HepG2 (cell line): ENCODE data around the gene AGRN. TPM values are rescaled to one million over a fixed set of nuclear protein-coding genes. Genes with fewer than 3 reads are reported as not detected.

Experiments used
- CBX1 ChIP-seq: IDR thresholded peaks from one replicate; pipeline ENCODE4 v1.6.1; 2016; ENCODE audit warnings: antibody characterized with exemption, low read depth
- CERS6 ChIP-seq: sonication (generic); formaldehyde crosslinking; IDR thresholded peaks from 2 replicates; pipeline ENCODE4 v1.5.0; 2020; ENCODE audit warnings: missing genetic modification reagents
- DZIP1 ChIP-seq: sonication (generic); formaldehyde crosslinking; IDR thresholded peaks from 2 replicates; pipeline ENCODE4 v1.5.0; 2020; ENCODE audit warnings: mild to moderate bottlenecking, missing genetic modification reagents
- ETS1 ChIP-seq: sonication (generic); formaldehyde crosslinking; IDR thresholded peaks from 2 replicates; pipeline ENCODE4 v1.4.0; 2020; ENCODE audit warnings: missing genetic modification reagents
- FOXA1 ChIP-seq, 2 experiments: fragments of 450-650 bp in 1 of 2; sonication (generic) in 1 of 2; formaldehyde crosslinking in 1 of 2; IDR thresholded peaks; 2 replicates each; pipeline versions ENCODE4 v1.4.0 to v1.6.1; 2016 to 2020; ENCODE audit warnings: missing genetic modification reagents in 1 of 2
- GTF2F1 ChIP-seq: fragments of 150-350 bp; IDR thresholded peaks from 2 replicates; pipeline ENCODE4 v1.6.1; 2014; ENCODE audit warnings: low read length
- KDM3A ChIP-seq: IDR thresholded peaks from 2 replicates; pipeline ENCODE4 v1.6.1; 2018; ENCODE audit warnings: low read depth, missing compliant biosample characterization
- MAZ ChIP-seq, 2 experiments: sonication (generic) in 1 of 2; formaldehyde crosslinking in 1 of 2; IDR thresholded peaks; 2 replicates each; pipeline versions ENCODE4 v1.5.0 to v1.6.1; 2012 to 2020; ENCODE audit warnings: low read depth in 2 of 2, mild to moderate bottlenecking in 2 of 2, borderline replicate concordance in 1 of 2, improper control_type of control experiment in 1 of 2, low read length in 1 of 2, missing genetic modification reagents in 1 of 2, moderate library complexity in 1 of 2
- MBNL3 ChIP-seq: fragments of 250-450 bp; sonication (Bioruptor Pico); conservative IDR thresholded peaks from 2 replicates; pipeline ENCODE4 v1.8.0; 2022; ENCODE audit warnings: mild to moderate bottlenecking, inconsistent platforms
- MED13 ChIP-seq: sonication (generic); formaldehyde crosslinking; IDR thresholded peaks from 2 replicates; pipeline ENCODE4 v1.5.0; 2020; ENCODE audit warnings: missing genetic modification reagents
- NFYC ChIP-seq: IDR thresholded peaks from 2 replicates; pipeline ENCODE4 v1.6.1; 2016; ENCODE audit warnings: missing genetic modification reagents, missing compliant biosample characterization
- NR2F6 ChIP-seq, 2 experiments: IDR thresholded peaks; 2 replicates each; pipeline ENCODE4 v1.6.1; 2016; ENCODE audit warnings: antibody characterized with exemption in 1 of 2, mild to moderate bottlenecking in 1 of 2
- NR3C1 ChIP-seq: sonication (generic); formaldehyde crosslinking; IDR thresholded peaks from 2 replicates; pipeline ENCODE4 v1.4.0; 2020; ENCODE audit warnings: missing genetic modification reagents
- PREB ChIP-seq: sonication (generic); formaldehyde crosslinking; IDR thresholded peaks from 2 replicates; pipeline ENCODE4 v1.4.0; 2020; ENCODE audit warnings: missing genetic modification reagents
- TCF7L2 ChIP-seq: IDR thresholded peaks from 2 replicates; pipeline ENCODE4 v1.6.1; 2011; ENCODE audit warnings: mild to moderate bottlenecking, low read depth, low read length, moderate library complexity
- TEAD2 ChIP-seq: sonication (generic); formaldehyde crosslinking; IDR thresholded peaks from 2 replicates; pipeline ENCODE4 v1.9.0; 2021; ENCODE audit warnings: missing genetic modification reagents
- ZNF205 ChIP-seq: IDR thresholded peaks from 2 replicates; pipeline ENCODE4 v1.6.1; 2018; ENCODE audit warnings: missing biosample characterization, missing genetic modification reagents
- ZNF263 ChIP-seq: sonication (generic); formaldehyde crosslinking; IDR thresholded peaks from 2 replicates; pipeline ENCODE4 v1.4.0; 2020; ENCODE audit warnings: missing genetic modification reagents
- ZNF292 ChIP-seq: sonication (generic); formaldehyde crosslinking; IDR thresholded peaks from 2 replicates; pipeline ENCODE4 v1.8.1; 2022; ENCODE audit warnings: mild to moderate bottlenecking, low read depth, missing genetic modification reagents, borderline replicate concordance
- ZNF496 ChIP-seq: sonication (generic); formaldehyde crosslinking; IDR thresholded peaks from 2 replicates; pipeline ENCODE4 v1.8.1; 2023; ENCODE audit warnings: mild to moderate bottlenecking, moderate library complexity, missing genetic modification reagents; ENCODE audit not compliant: insufficient replicate concordance
- ZNF776 ChIP-seq: sonication (generic); formaldehyde crosslinking; IDR thresholded peaks from 2 replicates; pipeline ENCODE4 v1.4.0; 2020; ENCODE audit warnings: mild to moderate bottlenecking, missing genetic modification reagents
- polyA plus RNA-seq, 8 experiments: library from polyadenylated mRNA; depleted of rRNA in 3 of 8; stranded (reverse) in 7 of 8; unstranded in 1 of 8; fragments of >200 nt; fragmentation: Illumina TruSeq in 4 of 8; extraction: Trizol in 4 of 8; gene quantifications; 2 replicates each; pipeline versions ENCODE4 v1.2.1 to v1.2.3, GENCODE V29; 2011 to 2016; ENCODE audit warnings: low read depth in 4 of 8, missing spikeins in 1 of 8, mixed read lengths in 1 of 8; ENCODE audit not compliant: insufficient read depth in 1 of 8
- total RNA-seq, 5 experiments: library from RNA; depleted of rRNA; stranded (reverse); fragments of >200 nt; fragmentation: Illumina TruSeq; extraction: Trizol; gene quantifications; 2 replicates each; pipeline ENCODE4 v1.2.3, GENCODE V29; 2016; ENCODE audit warnings: low read depth in 1 of 5
- TF ChIP-seq, protein P1 (sequence below): IDR thresholded peaks from 2 replicates; pipeline ENCODE4 v1.6.1; 2012; ENCODE audit warnings: low read depth, low read length, improper control_type of control experiment

AGRN gene
- total and polyA plus RNA-seq, 2 of the 13 experiments (the other 11 are each of a cell fraction or from before 2014, with no cell fraction given), result 29.8 to 65.2 TPM

DNA sequence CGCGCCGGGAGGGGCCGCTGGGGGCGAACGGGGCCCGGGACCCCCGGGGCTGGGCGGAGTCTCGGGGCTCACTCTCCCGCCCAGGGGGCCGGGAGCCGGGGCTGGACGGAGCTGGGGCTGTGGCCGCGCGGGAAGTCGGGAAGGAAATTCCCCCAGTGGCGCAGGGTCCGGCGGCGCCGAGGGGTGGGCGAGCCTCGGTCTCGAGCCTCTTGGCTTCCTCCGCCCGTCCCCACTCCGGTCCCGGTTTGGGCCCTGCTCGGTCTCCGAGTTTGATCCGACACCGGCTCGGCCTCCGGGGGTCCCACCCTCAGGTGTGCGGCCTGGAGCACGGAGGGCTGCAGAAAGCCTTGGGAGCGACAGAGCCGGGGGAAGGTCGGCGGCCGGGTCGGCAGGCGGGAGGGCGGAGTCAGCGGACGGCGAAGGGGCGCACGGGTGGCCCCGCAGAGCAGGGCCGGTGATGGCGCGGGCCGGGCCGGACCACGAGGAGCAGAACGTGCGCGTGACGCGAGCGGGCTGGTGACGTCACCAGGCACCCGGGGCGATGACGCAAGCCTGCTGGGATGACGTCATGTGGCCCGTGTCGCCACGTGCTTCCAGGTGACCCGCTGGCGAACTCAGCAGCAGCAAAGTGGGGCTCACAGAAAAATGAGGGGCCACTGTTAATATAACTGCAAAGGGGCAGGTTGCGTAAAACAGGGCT is 19.4 kb upstream of the AGRN start (continued):
- TF ChIP-seq MBNL3 (CRISPR knock-in tag), result no peak
- TF ChIP-seq ETS1, result no peak
- peak; percentile 85; the same call in 1 of the 2 replicates for TF ChIP-seq MAZ (IDR thresholded peaks at IDR 0.05; ENCODE audit: borderline replicate concordance, low read depth, low read length)
- TF ChIP-seq MAZ (CRISPR knock-in tag; IDR thresholded peaks at IDR 0.05; ENCODE audit: low read depth), result peak; percentile 72
- TF ChIP-seq CERS6 (CRISPR knock-in tag), result peak; percentile 51; the same call in 1 of the 2 replicates
- no peak; the same call in 1 of the 2 replicates for TF ChIP-seq ZNF205 (CRISPR knock-in tag)
- no peak for TF ChIP-seq NR3C1 (CRISPR knock-in tag)
- peak; percentile 44; the same call in 1 of the 2 replicates for TF ChIP-seq NFYC
- peak; percentile 74 for TF ChIP-seq MED13 (CRISPR knock-in tag)
- TF ChIP-seq GTF2F1, result no peak
- TF ChIP-seq PREB (CRISPR knock-in tag), result peak; percentile 52; the same call in 1 of the 2 replicates
- no peak for TF ChIP-seq TCF7L2
- no peak for TF ChIP-seq KDM3A (CRISPR knock-in tag)
- TF ChIP-seq, protein P1, sequence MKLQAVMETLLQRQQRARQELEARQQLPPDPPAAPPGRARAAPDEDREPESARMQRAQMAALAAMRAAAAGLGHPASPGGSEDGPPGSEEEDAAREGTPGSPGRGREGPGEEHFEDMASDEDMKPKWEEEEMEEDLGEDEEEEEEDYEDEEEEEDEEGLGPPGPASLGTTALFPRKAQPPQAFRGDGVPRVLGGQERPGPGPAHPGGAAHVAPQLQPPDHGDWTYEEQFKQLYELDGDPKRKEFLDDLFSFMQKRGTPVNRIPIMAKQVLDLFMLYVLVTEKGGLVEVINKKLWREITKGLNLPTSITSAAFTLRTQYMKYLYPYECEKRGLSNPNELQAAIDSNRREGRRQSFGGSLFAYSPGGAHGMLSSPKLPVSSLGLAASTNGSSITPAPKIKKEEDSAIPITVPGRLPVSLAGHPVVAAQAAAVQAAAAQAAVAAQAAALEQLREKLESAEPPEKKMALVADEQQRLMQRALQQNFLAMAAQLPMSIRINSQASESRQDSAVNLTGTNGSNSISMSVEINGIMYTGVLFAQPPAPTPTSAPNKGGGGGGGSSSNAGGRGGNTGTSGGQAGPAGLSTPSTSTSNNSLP, result no peak
- TF ChIP-seq ZNF496, result no peak
- TF ChIP-seq ZNF292 (CRISPR knock-in tag), result no peak
- TF ChIP-seq FOXA1 (IDR thresholded peaks at IDR 0.05), result no peak
- TF ChIP-seq FOXA1 (CRISPR knock-in tag; IDR thresholded peaks at IDR 0.05), result no peak
- TF ChIP-seq ZNF776, result peak; percentile 46; the same call in 1 of the 2 replicates
- TF ChIP-seq NR2F6 (IDR thresholded peaks at IDR 0.05), result no peak
- peak; percentile 49; the same call in 1 of the 2 replicates for TF ChIP-seq NR2F6 (CRISPR knock-in tag; IDR thresholded peaks at IDR 0.05)
- TF ChIP-seq DZIP1, result peak; percentile 49; the same call in 1 of the 2 replicates
- TF ChIP-seq CBX1, result peak; percentile 19
- TF ChIP-seq ZNF263 (CRISPR knock-in tag), result peak; percentile 74
- TF ChIP-seq TEAD2, result no peak
